Effector memory CD4-positive, alpha-beta T cell (primary cell): ENCODE measurements around the gene ANKIB1.

Source experiments
- DNase-seq, 3 donors: peaks; one replicate each; pipeline ENCODE4 v3.0.0-alpha.2; 2020
- H3K27ac ChIP-seq: 2 replicates; pipeline ENCODE4 v1.7.0; 2013; ENCODE audit warnings: mild to moderate bottlenecking, low read length, moderate library complexity; ENCODE audit not compliant: insufficient read depth, poor library complexity, severe bottlenecking
- H3K27me3 ChIP-seq: replicated peaks from 2 replicates; pipeline ENCODE4 v1.7.0; 2013; ENCODE audit warnings: mild to moderate bottlenecking, low read length; ENCODE audit not compliant: insufficient read depth, control insufficient read depth, poor library complexity, severe bottlenecking
- H3K36me3 ChIP-seq: 2 replicates; pipeline ENCODE4 v1.7.0; 2013; ENCODE audit warnings: mild to moderate bottlenecking, low read length, moderate library complexity; ENCODE audit not compliant: control insufficient read depth, insufficient read depth
- H3K4me1 ChIP-seq: 2 replicates; pipeline ENCODE4 v1.7.0; 2013; ENCODE audit warnings: low read length, mild to moderate bottlenecking; ENCODE audit not compliant: control insufficient read depth, insufficient read depth, poor library complexity, severe bottlenecking
- H3K4me3 ChIP-seq: 2 replicates; pipeline ENCODE4 v1.7.0; 2013; ENCODE audit warnings: low read length, low read depth, mild to moderate bottlenecking; ENCODE audit not compliant: insufficient read depth, poor library complexity, severe bottlenecking
- H3K9me3 ChIP-seq: 2 replicates; pipeline ENCODE4 v1.7.0; 2013; ENCODE audit warnings: mild to moderate bottlenecking, low read length, moderate library complexity; ENCODE audit not compliant: control insufficient read depth

Gene ANKIB1

GRCh38 chr7:92293896-92294590, 48.3 kb downstream of the ANKIB1 start:
- Histone ChIP-seq H3K27ac (no peak overlapping the region), H3K4me3 (no peak overlapping the region), H3K27me3 (no peaks in the 10 kb centered on the region), H3K9me3 (no peaks in the 10 kb centered on the region), H3K36me3 (peaks cover 9% of the 10 kb centered on the region), H3K4me1 (no peaks in the 10 kb centered on the region)
- no peak for DNase-seq

DNA sequence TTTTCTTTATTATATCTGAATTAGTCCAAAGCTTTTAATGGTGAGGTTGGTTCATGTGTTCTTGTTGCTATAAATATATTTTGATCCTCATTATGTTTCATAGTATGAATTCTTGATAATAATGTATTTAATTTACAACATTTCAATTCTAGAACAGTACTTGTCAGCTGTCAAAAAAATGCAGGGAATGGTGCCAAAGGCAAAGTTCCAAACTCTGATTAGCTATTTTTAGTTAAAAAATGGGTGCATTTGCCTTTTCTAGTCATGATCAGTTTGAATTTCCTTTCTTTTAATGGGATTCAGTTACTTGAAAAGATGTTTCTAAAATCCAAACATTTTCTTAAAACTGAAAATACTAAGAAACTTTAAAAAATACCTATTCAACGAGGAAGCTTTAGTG, 49.6 kb downstream of the ANKIB1 start:
- no peaks in the 10 kb centered on the region for H3K9me3 ChIP-seq
- DNase-seq: no peak
- no peak overlapping the region for H3K4me3 ChIP-seq
- peaks cover 9% of the 10 kb centered on the region for H3K36me3 ChIP-seq
- no peaks in the 10 kb centered on the region for H3K27me3 ChIP-seq
- H3K4me1 ChIP-seq: no peaks in the 10 kb centered on the region
- H3K27ac ChIP-seq: no peak overlapping the region

- no peaks in the 10 kb centered on the region for H3K27me3 ChIP-seq
- peaks cover 9% of the 10 kb centered on the region for H3K36me3 ChIP-seq
- DNase-seq: no peak
- H3K27ac ChIP-seq: no peak overlapping the region
- H3K9me3 ChIP-seq: no peaks in the 10 kb centered on the region
- H3K4me3 ChIP-seq: no peak overlapping the region
- no peaks in the 10 kb centered on the region for H3K4me1 ChIP-seq
Observed at GRCh38 chr7:92296235-92296634, 50.5 kb downstream of the ANKIB1 start.

- no peak overlapping the region for H3K4me3 ChIP-seq
- H3K27me3 ChIP-seq: no peaks in the 10 kb centered on the region
- no peaks in the 10 kb centered on the region for H3K4me1 ChIP-seq
- no peak for DNase-seq
- no peaks in the 10 kb centered on the region for H3K9me3 ChIP-seq
- no peak overlapping the region for H3K27ac ChIP-seq
- H3K36me3 ChIP-seq: peaks cover 9% of the 10 kb centered on the region
Observed at GRCh38 chr7:92296880-92297445, 51.2 kb downstream of the ANKIB1 start.

- no peak overlapping the region for H3K4me3 ChIP-seq
- no peak overlapping the region for H3K27ac ChIP-seq
- no peaks in the 10 kb centered on the region for H3K27me3 ChIP-seq
- no peaks in the 10 kb centered on the region for H3K4me1 ChIP-seq
- no peaks in the 10 kb centered on the region for H3K9me3 ChIP-seq
- H3K36me3 ChIP-seq: peaks cover 9% of the 10 kb centered on the region
- DNase-seq: no peak
Observed at GRCh38 chr7:92297736-92298135, 52.0 kb downstream of the ANKIB1 start.

GRCh38 chr7:92303761-92304160, 58.0 kb downstream of the ANKIB1 start:
- no peaks in the 10 kb centered on the region for H3K4me1 ChIP-seq
- no peak overlapping the region for H3K4me3 ChIP-seq
- H3K36me3 ChIP-seq: peaks cover 4% of the 10 kb centered on the region
- H3K9me3 ChIP-seq: no peaks in the 10 kb centered on the region
- H3K27me3 ChIP-seq: no peaks in the 10 kb centered on the region
- H3K27ac ChIP-seq: no peak overlapping the region
- DNase-seq: no peak

- H3K27ac ChIP-seq: no peak overlapping the region
- no peak overlapping the region for H3K4me3 ChIP-seq
- H3K36me3 ChIP-seq: peaks cover 4% of the 10 kb centered on the region
- DNase-seq: no peak
- H3K27me3 ChIP-seq: no peaks in the 10 kb centered on the region
- H3K4me1 ChIP-seq: no peaks in the 10 kb centered on the region
- no peaks in the 10 kb centered on the region for H3K9me3 ChIP-seq
Observed at GRCh38 chr7:92304406-92304893, 58.7 kb downstream of the ANKIB1 start.

DNA sequence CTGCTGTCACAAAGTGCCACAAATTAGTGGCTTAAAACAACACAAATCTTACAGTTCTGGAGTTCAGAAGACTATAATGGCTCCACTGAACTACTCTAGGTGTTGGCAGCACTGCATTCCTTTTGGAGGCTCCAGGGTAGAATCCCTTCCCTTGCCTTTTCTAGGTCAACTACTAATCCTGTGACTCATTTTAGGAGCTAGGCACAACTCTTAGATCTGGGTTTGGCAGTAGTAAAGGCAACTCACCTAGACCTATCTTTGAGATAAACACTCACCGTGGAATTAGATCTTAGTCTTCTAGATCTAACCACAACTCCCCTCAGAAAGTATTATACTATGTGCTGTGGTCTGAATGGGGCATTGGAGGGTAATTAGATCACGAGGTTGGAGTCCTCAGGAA, 60.4 kb downstream of the ANKIB1 start:
- Histone ChIP-seq H3K9me3 (no peaks in the 10 kb centered on the region), H3K4me1 (no peaks in the 10 kb centered on the region), H3K27ac (no peak overlapping the region), H3K4me3 (no peak overlapping the region), H3K27me3 (no peaks in the 10 kb centered on the region), H3K36me3 (peaks cover 4% of the 10 kb centered on the region)
- DNase-seq: no peak

- no peaks in the 10 kb centered on the region for H3K4me1 ChIP-seq
- no peak for DNase-seq
- H3K27me3 ChIP-seq: no peaks in the 10 kb centered on the region
- no peaks in the 10 kb centered on the region for H3K9me3 ChIP-seq
- no peak overlapping the region for H3K4me3 ChIP-seq
- no peak overlapping the region for H3K27ac ChIP-seq
- H3K36me3 ChIP-seq: no peaks in the 10 kb centered on the region
Observed at GRCh38 chr7:92313055-92313454, 67.3 kb downstream of the ANKIB1 start.

DNA sequence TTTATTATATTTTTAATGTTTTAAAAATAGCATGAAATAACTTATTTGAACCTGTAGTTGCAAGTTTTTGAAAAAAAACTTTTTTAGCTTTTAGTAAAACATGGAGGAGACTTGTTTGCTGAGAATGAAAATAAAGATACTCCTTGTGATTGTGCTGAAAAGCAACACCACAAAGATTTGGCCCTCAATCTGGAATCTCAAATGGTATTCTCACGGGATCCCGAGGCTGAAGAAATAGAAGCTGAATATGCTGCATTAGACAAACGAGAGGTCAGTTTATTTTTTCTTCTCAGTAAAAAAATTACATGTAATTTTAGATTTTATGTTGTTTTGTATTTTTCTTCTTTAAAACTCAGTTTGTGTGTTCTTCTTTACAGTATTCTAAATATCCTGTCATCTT, 73.5 kb downstream of the ANKIB1 start:
- no peak overlapping the region for H3K4me3 ChIP-seq
- no peaks in the 10 kb centered on the region for H3K9me3 ChIP-seq
- no peaks in the 10 kb centered on the region for H3K36me3 ChIP-seq
- H3K27ac ChIP-seq: no peak overlapping the region
- H3K27me3 ChIP-seq: no peaks in the 10 kb centered on the region
- DNase-seq: no peak
- H3K4me1 ChIP-seq: no peaks in the 10 kb centered on the region
